ENCODE measurements around the gene KRT40. TPM values are rescaled to one million over a fixed set of nuclear protein-coding genes. Genes with fewer than 3 reads are reported as not detected.

Gene KRT40
- not detected for polyA plus RNA-seq (2012; ENCODE audit: low read depth, missing spikeins)

GRCh38 chr17:40984226-40984625 is at the start of gene KRT40:
Gene KRT40 (minus strand): TSS chr17:40984326. CDS start chr17:40984273, 53 bp downstream.
- DNase-seq (ENCODE audit: insufficient read length, low spot score), result no peak
- TF ChIP-seq POLR2AphosphoS5 (IDR thresholded peaks at IDR 0.05; ENCODE audit: low read depth, low read length) (no peak), POLR2A (IDR thresholded peaks at IDR 0.05; ENCODE audit: low read depth, low read length) (no peak), POU2F2 (IDR thresholded peaks at IDR 0.05; ENCODE audit: low read depth, low read length) (no peak), PAX5 (IDR thresholded peaks at IDR 0.05; ENCODE audit: insufficient read depth, low read length, severe bottlenecking) (no peak), SPI1 (IDR thresholded peaks at IDR 0.05; ENCODE audit: low read depth, low read length) (no peak), TAF1 (IDR thresholded peaks at IDR 0.05; ENCODE audit: low read depth, low read length) (no peak)
- FAIRE-seq, result no peak

GRCh38 chr17:41029633-41030245 is 45.6 kb upstream of the KRT40 start, which contains the start of gene KRTAP1-4:
Gene KRTAP1-4 (minus strand): TSS chr17:41030195. CDS start chr17:41030078, 117 bp downstream.
- TF ChIP-seq SPI1 (IDR thresholded peaks at IDR 0.05; ENCODE audit: low read depth, low read length) (no peak), POU2F2 (IDR thresholded peaks at IDR 0.05; ENCODE audit: low read depth, low read length) (no peak), TAF1 (IDR thresholded peaks at IDR 0.05; ENCODE audit: low read depth, low read length) (no peak), PAX5 (IDR thresholded peaks at IDR 0.05; ENCODE audit: insufficient read depth, low read length, severe bottlenecking) (no peak), POLR2A (IDR thresholded peaks at IDR 0.05; ENCODE audit: low read depth, low read length) (no peak)
- FAIRE-seq, result no peak
- no peak for DNase-seq (ENCODE audit: insufficient read length, low spot score)

- no peak for FAIRE-seq
- no peak for DNase-seq (ENCODE audit: insufficient read length, low spot score)
- no peak for TF ChIP-seq TAF1 (IDR thresholded peaks at IDR 0.05; ENCODE audit: low read depth, low read length)
- no peak for TF ChIP-seq POLR2AphosphoS5 (IDR thresholded peaks at IDR 0.05; ENCODE audit: low read depth, low read length)
- no peak for TF ChIP-seq SPI1 (IDR thresholded peaks at IDR 0.05; ENCODE audit: low read depth, low read length)
Observed at GRCh38 chr17:41026715-41027471, 42.8 kb upstream of the KRT40 start, which contains the start of gene KRTAP1-5. Gene KRTAP1-5 (minus strand): TSS chr17:41027208. CDS start chr17:41027155, 53 bp downstream.

- FAIRE-seq (no peak), DNase-seq (ENCODE audit: insufficient read length, low spot score) (no peak)
- TF ChIP-seq POU2F2 (IDR thresholded peaks at IDR 0.05; ENCODE audit: low read depth, low read length) (no peak), POLR2AphosphoS5 (IDR thresholded peaks at IDR 0.05; ENCODE audit: low read depth, low read length) (no peak), SPI1 (IDR thresholded peaks at IDR 0.05; ENCODE audit: low read depth, low read length) (no peak), PAX5 (IDR thresholded peaks at IDR 0.05; ENCODE audit: insufficient read depth, low read length, severe bottlenecking) (no peak), POLR2A (IDR thresholded peaks at IDR 0.05; ENCODE audit: low read depth, low read length) (no peak), TAF1 (IDR thresholded peaks at IDR 0.05; ENCODE audit: low read depth, low read length) (no peak)
Observed at GRCh38 chr17:41024697-41025096, 40.6 kb upstream of the KRT40 start.

- no peak for FAIRE-seq
- no peak for DNase-seq (ENCODE audit: insufficient read length, low spot score)
- TF ChIP-seq POLR2A (IDR thresholded peaks at IDR 0.05; ENCODE audit: low read depth, low read length) (no peak), POLR2AphosphoS5 (IDR thresholded peaks at IDR 0.05; ENCODE audit: low read depth, low read length) (no peak), TAF1 (IDR thresholded peaks at IDR 0.05; ENCODE audit: low read depth, low read length) (no peak), POU2F2 (IDR thresholded peaks at IDR 0.05; ENCODE audit: low read depth, low read length) (no peak), SPI1 (IDR thresholded peaks at IDR 0.05; ENCODE audit: low read depth, low read length) (no peak), PAX5 (IDR thresholded peaks at IDR 0.05; ENCODE audit: insufficient read depth, low read length, severe bottlenecking) (no peak)
Observed at GRCh38 chr17:41020336-41020735, 36.2 kb upstream of the KRT40 start.

GRCh38 chr17:41019415-41019814 is 35.3 kb upstream of the KRT40 start:
- TF ChIP-seq POLR2A (IDR thresholded peaks at IDR 0.05; ENCODE audit: low read depth, low read length) (no peak), POLR2AphosphoS5 (IDR thresholded peaks at IDR 0.05; ENCODE audit: low read depth, low read length) (no peak), POU2F2 (IDR thresholded peaks at IDR 0.05; ENCODE audit: low read depth, low read length) (no peak), PAX5 (IDR thresholded peaks at IDR 0.05; ENCODE audit: insufficient read depth, low read length, severe bottlenecking) (no peak), TAF1 (IDR thresholded peaks at IDR 0.05; ENCODE audit: low read depth, low read length) (no peak), SPI1 (IDR thresholded peaks at IDR 0.05; ENCODE audit: low read depth, low read length) (no peak)
- DNase-seq (ENCODE audit: insufficient read length, low spot score), result no peak
- FAIRE-seq, result no peak

GRCh38 chr17:41018541-41018940 is 34.4 kb upstream of the KRT40 start:
- DNase-seq (ENCODE audit: insufficient read length, low spot score), result no peak
- FAIRE-seq, result no peak

GRCh38 chr17:41016578-41017215 is 32.6 kb upstream of the KRT40 start:
- no peak for DNase-seq (ENCODE audit: insufficient read length, low spot score)
- no peak for FAIRE-seq

More at GRCh38 chr17:41018541-41018940, 34.4 kb upstream of the KRT40 start:
- TF ChIP-seq PAX5 (IDR thresholded peaks at IDR 0.05; ENCODE audit: insufficient read depth, low read length, severe bottlenecking) (no peak), POLR2AphosphoS5 (IDR thresholded peaks at IDR 0.05; ENCODE audit: low read depth, low read length) (no peak), POLR2A (IDR thresholded peaks at IDR 0.05; ENCODE audit: low read depth, low read length) (no peak), POU2F2 (IDR thresholded peaks at IDR 0.05; ENCODE audit: low read depth, low read length) (no peak), TAF1 (IDR thresholded peaks at IDR 0.05; ENCODE audit: low read depth, low read length) (no peak), SPI1 (IDR thresholded peaks at IDR 0.05; ENCODE audit: low read depth, low read length) (no peak)

GRCh38 chr17:41015454-41015853 is 31.3 kb upstream of the KRT40 start:
- TF ChIP-seq TAF1 (IDR thresholded peaks at IDR 0.05; ENCODE audit: low read depth, low read length) (no peak), POLR2AphosphoS5 (IDR thresholded peaks at IDR 0.05; ENCODE audit: low read depth, low read length) (no peak), PAX5 (IDR thresholded peaks at IDR 0.05; ENCODE audit: insufficient read depth, low read length, severe bottlenecking) (no peak), POU2F2 (IDR thresholded peaks at IDR 0.05; ENCODE audit: low read depth, low read length) (no peak), SPI1 (IDR thresholded peaks at IDR 0.05; ENCODE audit: low read depth, low read length) (no peak), POLR2A (IDR thresholded peaks at IDR 0.05; ENCODE audit: low read depth, low read length) (no peak)
- FAIRE-seq, result no peak
- no peak for DNase-seq (ENCODE audit: insufficient read length, low spot score)

More at GRCh38 chr17:41016578-41017215, 32.6 kb upstream of the KRT40 start:
- TF ChIP-seq PAX5 (IDR thresholded peaks at IDR 0.05; ENCODE audit: insufficient read depth, low read length, severe bottlenecking) (no peak), POU2F2 (IDR thresholded peaks at IDR 0.05; ENCODE audit: low read depth, low read length) (no peak), TAF1 (IDR thresholded peaks at IDR 0.05; ENCODE audit: low read depth, low read length) (no peak), POLR2A (IDR thresholded peaks at IDR 0.05; ENCODE audit: low read depth, low read length) (no peak), POLR2AphosphoS5 (IDR thresholded peaks at IDR 0.05; ENCODE audit: low read depth, low read length) (no peak), SPI1 (IDR thresholded peaks at IDR 0.05; ENCODE audit: low read depth, low read length) (no peak)

All from GM12891 (cell line).